Posterior cingulate gyrus (tissue), 11 donors: ENCODE data around the gene HSD17B13.
A peak's percentile ranks its signal among the peaks of the same experiment; 100 is the strongest.
"Not testable (repeated sequence)": the region's sequence is repeated elsewhere in the genome, so short reads cannot be mapped to it uniquely, and the experiment has no call there.

ENCODE experiments used
- DNase-seq, 10 donors: peaks; one replicate each; pipeline versions ENCODE4 v3.0.0 to v3.0.0-alpha.2; 2020 to 2021; ENCODE audit warnings: mixed read lengths in 3 of 10
- intact Hi-C: fragments of 100-400 bp; cut with DNase I; formaldehyde crosslinking; loops from one replicate; pipeline ENCODE4 v1.15.1; 2023

Gene HSD17B13, protein sequence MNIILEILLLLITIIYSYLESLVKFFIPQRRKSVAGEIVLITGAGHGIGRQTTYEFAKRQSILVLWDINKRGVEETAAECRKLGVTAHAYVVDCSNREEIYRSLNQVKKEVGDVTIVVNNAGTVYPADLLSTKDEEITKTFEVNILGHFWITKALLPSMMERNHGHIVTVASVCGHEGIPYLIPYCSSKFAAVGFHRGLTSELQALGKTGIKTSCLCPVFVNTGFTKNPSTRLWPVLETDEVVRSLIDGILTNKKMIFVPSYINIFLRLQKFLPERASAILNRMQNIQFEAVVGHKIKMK

DNA sequence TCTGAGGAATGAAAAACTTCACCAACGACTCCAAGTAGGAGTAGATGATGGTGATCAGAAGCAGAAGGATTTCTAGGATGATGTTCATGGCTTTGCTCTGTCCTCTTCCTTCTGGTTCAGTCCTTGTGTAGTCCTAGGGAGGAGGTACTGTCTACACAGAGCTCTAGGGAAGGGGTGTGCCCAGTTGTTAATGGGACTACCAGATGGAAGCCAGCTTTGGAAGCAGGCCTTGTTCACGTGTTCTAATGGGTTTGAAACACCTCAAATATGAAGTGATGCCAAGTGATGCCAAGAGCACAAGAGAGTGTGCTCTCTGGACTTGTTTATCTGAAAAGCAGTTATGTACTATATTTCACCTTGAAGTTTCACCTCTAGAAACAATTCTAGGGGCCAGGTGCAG, at the start of gene HSD17B13:
TSS of gene HSD17B13 (minus strand) at position 129 of the 400 bp plus-strand sequence. CDS start at position 88, 41 bp downstream.
- intact Hi-C loops, result no loop called here
- DNase-seq, result no peak

DNA sequence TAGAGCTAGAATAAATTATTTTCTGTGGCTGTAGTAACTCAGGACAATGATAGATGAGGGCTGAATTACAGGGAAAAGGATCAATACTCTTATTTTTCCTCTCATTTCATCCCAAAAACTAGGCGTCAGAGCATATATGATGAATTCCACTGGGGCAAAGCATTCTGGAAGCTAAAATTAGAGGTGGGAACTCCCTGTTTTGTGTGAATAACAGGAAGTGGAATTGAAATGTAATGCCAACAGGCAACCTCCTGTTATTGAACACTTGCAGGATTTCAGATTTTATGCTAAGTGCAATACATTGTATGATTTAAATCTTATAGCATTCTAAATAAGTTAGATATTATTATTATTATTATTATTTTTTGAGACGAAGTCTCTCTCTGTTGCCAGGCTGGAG, 47.4 kb upstream of the HSD17B13 start:
- intact Hi-C loops, result no loop called here
- no peak for DNase-seq

DNA sequence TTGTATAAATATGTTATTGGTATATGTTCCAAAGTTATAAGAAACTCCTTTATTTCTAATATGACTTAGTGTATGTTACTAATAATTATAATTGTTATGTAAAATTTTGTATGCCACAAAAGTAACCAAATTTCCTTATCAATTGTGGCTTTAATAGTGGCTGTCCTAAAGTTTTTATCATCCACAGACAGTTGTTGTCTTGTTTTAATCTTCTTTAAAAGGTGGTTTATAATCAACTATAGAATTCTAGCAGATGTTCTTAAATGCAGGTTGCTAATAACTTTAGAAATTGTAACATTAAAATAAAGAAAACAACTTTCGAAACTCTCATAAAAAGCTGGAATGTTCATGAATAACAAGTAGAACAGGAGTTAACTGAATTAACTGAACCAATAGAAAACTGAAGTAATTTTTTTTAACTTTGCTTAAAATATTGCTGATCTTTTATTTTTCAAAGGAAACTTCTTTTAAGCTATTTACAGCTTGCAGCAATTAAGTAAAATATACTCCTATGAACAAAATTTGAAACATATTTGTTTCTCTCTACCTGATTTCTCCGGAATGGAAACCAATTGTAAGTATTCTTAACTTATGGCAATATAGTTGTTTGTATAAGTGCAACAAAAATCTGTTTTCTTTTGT, 44.0 kb upstream of the HSD17B13 start:
- intact Hi-C loops, result no loop called here

DNA sequence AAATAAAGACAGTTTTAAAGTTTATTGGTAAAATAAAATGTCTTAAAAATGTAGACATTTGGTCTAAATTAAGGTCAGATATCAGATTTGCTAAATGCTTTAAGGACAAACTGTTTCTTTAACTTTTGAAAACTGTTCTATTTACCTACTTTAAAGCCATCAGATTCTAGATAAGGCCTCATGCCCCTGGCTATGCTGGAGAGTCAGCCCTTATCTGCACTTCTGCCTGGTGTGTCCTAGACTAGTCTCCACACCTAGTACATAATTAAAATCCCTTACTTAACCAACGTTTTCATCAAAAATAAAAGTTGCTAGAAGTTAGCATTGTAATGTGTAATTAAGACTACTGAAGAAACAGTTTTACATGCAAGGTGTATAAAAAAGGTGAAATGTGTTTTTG, 42.7 kb upstream of the HSD17B13 start:
- intact Hi-C loops, result no loop called here
- DNase-seq, result no peak

More for the DNA sequence above, 44.0 kb upstream of the HSD17B13 start:
- DNase-seq, result no peak

DNA sequence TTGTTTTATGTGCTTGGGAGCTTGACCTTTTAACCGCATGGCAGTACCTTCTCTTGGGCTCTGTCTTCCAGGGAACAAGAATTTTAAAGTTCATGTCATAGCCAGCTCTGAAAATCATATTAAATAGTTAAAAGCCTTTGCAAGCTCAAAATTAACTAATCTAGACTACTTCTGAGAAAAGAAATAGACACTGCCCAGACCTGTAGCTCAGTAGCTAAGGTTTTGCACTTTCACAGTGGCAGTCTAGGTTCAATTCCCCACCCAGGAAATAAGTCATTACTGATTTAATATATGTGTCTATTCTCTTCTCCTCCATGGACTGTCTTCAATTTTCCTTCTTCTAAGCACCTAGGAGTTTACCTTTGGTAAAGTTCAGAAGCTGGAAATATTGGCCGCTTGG, 40.9 kb upstream of the HSD17B13 start:
- no peak for DNase-seq
- intact Hi-C loops, result no loop called here

DNA sequence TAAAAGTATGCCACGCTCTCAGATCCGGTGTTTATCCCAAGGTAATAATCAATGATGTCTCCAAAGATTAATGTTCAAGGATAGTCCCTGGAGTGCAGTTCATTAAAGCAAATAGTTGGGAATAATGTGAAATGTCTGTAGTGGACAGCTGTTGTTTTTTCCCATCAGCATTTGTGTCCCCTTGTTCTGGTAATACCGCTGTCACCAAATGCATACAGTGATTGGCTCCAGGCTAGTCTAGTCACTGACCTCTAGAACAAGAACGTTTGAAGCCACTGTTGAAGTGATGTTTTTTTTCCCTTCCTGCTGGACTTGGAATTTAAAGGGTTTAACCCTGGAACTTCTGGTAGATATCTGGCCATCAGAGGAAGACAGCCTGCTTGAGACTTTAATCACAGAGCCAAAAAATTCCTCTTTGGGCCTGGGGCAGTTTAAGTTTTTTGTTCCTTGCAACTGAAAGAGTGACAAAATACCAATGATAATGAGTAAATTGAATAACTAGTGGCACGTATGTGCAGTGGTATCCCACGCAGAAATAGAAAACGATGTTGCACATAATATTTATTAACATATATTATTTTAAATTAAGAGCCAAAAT, 37.8 kb upstream of the HSD17B13 start:
- no peak for DNase-seq
- intact Hi-C loops, result no loop called here

DNA sequence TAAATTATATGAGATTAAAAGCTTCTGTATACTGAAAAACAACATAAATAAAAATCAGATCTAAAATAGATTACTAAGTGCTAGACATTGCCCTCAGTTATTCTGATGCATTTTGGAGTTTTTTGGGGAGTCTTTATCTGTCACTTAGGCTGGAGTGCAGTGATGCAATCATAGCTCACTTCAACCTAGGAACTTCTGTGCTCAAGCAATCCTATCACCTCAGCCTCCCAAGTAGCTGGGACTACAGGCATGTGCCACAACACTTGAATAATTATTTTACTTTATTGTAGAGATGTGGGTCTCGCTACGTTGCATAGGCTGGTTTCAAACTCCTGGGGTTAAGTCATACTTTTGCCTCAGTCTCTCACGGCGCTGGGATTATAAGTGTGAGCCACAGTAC, 36.6 kb upstream of the HSD17B13 start:
- no peak for DNase-seq
- intact Hi-C loops, result no loop called here

DNA sequence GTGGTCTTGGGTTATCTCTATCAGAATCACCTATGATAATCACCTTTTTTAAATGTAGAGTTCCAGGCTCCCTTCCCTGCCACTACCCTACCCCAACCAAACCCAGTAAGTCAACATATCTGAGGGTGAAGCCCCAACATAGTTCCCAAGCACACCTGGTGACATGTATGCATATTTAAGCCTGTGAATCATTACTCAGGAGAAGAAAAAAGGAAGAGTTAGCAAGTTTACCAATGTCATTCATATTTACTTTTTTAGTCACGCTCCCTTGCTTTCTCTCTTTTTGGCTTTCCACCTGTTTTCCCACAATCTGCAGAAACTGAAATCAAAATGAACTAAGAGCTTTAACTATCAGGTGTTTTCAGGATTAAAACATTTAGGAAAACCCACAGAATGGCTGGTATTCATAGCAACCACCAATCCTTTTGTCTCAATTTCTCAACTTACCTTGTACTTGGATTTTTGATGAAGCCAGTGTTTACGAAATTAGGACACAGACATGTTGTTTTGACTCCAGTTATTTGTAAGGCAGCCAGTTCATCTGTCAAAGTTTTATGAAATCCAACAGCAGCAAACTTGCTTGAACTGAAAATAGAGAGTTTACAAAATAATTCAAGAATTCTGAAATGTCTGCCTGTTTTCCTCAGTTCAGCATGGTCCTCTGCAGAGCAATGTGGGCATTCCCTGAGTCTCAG, 34.3 kb upstream of the HSD17B13 start:
- intact Hi-C loops, result no loop called here

DNA sequence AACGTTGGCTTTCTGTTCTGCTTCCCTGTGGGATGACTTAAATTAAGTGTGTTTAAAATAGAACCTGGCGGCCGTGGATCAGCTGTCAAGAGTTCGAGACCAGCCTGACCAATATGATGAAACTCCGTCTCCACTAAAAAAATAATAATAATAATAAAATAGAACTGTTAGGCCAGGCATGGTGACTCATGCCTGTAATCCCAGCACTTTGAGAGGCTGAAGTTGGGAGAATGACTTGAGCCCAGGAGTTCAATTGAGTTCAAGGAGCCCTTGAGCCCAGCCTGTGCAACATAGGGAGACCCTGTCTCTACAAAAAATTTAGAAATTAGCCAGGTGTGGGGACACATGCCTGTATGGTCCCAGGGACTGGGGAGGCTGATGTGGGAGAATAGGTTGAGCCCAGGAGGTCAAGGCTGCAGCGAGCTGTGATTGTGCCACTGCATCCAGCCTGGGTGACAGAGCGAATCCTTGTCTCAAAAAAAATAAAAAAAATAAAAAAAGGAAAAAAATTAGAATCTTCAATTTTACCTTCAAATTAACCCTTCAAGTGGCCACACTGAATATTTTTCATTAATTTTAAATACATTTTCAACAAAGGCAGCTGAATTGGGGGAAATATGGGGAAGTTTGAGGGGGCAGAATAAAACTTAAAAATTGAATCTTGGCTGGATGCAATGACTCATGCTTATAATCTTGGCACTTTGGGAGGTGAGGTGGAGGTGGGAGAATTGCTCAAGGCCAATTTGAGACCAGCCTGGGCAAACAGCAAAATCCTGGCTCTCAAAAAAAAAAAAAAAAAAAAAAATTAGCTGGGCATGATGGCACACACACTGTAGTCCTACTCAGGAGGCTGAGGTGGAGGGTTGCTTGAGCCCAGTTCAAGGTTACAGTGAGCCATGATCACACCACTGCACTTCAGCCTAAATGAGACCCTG, 31.8 kb upstream of the HSD17B13 start:
- DNase-seq, result no peak
- intact Hi-C loops, result no loop called here

More for the DNA sequence above, 34.3 kb upstream of the HSD17B13 start:
- DNase-seq, result no peak

DNA sequence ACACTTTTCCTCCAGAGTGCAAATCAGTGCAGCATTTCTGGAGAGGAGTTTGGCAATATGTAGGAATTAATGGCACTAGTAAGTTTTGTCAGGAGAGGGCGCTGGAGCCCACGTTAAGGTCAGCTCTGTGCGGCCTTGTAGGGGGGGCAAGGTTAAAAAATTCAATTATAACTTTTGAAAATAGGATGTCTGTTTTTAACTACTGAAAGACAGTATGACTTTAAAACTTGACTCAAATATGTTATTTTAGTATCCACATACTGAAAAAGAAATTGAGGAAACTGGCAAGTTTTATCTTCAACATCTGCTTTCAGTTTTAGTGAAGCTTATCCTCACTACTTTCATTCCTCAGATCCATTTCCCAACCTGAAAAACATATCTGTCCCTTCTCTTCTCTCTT, 30.9 kb upstream of the HSD17B13 start:
- intact Hi-C loops, result no loop called here
- peak in 1 of 10 donors; percentile 27 for DNase-seq

DNA sequence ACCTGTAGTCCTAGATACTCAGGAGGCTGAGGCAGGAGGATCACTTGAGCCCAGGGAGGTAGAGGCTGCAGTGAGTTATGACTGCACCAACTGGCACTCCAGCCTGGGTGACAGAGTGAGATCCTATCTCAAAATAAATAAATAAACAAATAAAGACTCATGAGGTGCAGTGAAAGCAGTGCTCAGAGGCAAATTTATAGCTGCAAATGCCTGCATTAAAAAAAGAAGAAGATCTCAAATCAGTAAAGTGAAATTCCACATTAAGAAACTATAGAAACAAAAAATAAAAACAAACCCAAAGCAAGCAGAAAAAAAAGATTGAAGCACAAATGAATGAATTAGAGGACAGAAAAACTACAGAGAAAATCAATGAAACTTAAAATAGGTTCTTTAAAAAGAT, 22.5 kb upstream of the HSD17B13 start:
- intact Hi-C loops, result no loop called here
- no peak for DNase-seq

DNA sequence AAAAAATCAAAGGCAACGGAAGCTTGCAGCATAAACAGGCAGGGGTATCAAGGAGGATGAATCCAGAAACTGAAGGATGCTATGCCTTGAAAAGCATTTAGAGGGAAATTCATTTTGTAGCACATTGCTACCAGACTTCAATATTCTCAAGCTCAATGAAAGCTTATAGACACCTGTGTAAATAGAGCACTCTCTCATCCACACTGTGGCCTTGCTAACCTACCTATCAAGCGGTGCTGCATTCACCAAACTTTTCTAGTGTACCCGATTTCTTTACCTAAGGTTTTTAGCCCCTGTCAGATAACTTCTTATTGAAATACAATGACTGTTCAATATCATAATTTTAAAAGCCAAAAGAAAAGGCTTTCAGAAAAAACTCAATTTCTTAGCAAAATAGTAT, 20.2 kb upstream of the HSD17B13 start:
- DNase-seq, result no peak
- intact Hi-C loops, result no loop called here

DNA sequence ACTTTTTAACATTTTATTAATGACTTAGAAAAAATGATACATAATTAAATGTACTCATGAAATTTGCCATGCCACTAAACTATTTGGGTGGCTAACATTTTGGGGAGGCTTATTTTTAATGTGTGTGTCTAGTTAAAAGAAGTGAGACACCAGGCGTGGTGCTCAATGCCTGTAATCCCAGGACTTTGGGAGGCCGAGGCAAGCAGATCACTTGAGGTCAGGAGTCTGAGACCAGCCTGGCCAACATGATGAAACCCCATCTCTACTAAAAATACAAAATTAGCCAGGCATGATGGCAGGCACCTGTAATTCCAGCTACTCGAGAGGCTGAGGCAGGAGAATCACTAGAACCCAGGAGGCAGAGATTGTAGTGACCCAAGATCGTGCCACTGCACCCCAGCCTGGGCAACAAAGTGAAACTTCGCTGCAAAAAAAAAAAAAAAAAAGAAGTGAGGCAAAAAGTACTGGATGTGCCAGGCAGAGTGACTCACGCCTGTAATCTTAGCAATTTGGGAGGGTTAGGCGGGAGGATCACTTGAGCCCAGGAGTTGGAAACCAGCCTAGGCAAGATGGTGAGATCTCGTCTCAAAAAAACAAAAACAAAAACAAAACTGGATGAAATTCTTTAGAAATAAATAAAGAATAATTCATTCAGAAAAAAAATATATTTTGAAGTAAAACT, 19.4 kb upstream of the HSD17B13 start:
- DNase-seq, result peak in 1 of 10 donors; percentile 31
- intact Hi-C loops, result not testable (repeated sequence)

DNA sequence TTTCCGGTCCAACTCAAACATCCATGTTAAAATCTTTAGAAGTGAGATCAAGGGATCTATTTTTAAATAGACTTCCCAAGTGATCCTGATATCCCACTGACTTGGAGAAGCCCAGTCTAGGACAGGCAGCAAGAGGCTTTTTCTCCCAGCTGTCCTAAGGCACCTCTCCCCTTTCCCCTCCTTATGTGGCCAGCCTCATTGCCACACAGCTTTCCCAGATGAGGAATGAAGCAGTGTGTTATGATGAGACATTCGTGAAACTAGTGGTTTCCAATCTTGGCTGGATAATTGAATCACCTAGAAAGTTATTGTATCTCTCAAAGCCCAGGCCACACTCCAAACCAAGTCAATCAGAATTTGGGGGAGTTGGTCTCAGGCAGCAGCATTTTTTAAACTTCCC, 16.8 kb upstream of the HSD17B13 start:
- intact Hi-C loops, result no loop called here
- DNase-seq, result no peak

DNA sequence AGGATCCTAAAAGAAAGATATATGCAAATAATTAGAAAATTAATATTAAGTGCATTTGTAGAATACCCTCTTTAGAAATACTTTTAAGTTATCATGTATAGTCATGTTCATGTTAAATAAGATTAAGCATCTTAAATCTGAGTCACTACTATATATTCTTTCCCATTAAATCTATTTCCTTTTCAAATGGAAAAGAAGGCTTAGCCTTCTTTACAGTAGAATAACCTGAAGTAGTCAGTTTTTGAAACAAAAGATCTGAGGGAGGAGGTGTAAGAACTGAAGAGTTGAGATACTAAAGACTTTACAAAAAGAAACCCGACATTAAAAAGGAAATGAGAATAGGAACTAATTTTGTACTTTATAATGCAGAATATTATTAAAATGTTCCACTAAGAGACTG, 14.7 kb upstream of the HSD17B13 start:
- intact Hi-C loops, result no loop called here
- no peak for DNase-seq

DNA sequence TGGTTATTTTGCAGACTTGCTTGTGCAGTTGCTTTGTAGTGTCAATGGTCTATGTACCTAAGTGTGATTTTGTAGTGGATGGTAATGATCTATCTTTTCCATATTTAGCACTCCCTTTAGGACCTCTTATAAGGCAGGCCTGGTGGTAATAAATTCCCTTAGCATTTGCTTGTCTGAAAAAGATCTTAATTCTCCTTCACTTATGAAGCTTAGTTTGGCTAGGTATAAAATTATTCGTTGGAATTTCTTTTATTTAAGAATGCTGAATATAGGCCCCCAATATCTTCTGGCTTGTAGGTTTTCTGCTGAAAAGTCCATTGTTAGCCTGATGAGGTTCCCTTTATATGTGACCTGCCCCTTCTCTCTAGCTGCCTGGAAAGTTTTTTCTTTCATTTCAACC, 10.6 kb upstream of the HSD17B13 start:
- no peak for DNase-seq
- intact Hi-C loops, result no loop called here

DNA sequence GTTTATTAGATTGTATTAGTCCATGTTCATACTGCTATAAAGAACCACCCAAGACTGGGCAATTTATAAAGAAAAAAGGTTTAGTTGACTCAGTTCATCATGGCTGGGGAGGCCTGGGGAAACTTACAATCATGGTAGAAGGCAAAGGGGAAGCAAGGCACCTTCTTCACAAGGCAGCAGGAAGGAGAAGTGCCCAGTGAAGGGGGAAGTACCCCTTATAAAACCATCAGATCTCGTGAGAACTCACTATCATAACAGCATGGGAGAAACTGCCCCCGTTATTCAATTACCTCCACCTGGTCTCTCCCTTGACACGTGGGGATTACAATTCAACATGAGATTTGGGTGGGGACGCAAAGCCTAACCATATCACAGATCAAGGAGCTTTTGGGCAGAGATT, 8.1 kb upstream of the HSD17B13 start:
- DNase-seq, result no peak
- intact Hi-C loops, result no loop called here

DNA sequence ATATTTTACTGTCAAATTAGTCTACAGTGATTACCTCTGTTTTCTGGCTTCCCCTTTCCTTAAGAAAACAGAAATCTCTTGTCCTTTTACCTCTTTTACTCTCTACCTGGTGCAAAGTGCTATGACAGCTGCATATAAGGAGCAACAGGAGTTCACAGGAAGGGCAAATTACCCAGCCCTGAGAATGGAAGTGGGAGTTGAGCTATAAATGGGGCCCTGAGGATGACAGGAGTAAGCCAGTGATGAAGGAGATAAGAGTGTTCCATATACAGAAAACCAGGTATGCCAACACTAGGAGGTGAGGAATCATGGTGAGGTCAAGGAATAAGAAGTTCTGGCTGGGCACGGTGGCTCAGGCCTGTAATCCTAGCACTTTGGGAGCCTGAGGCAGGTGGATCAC, 4.5 kb upstream of the HSD17B13 start:
- intact Hi-C loops, result no loop called here
- no peak for DNase-seq

DNA sequence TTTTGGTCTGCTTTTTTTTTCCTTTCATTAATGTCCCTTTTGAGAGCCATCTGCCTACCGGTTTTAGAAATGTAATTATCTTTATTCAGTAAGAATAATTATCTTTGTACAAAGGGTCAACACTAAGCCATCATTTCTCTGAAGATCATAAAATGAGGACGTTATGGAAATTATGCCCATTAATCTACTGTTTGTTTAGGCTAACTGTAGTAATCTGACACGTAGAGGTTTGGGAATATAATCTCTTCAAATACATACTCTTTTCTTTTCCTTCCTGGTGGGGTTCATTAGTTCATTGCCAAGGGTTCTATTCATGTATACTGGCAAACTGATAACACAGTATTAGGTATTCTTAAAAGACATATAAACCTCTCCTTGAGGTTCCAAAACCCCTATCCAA, 3.8 kb upstream of the HSD17B13 start:
- intact Hi-C loops, result no loop called here
- DNase-seq, result no peak

DNA sequence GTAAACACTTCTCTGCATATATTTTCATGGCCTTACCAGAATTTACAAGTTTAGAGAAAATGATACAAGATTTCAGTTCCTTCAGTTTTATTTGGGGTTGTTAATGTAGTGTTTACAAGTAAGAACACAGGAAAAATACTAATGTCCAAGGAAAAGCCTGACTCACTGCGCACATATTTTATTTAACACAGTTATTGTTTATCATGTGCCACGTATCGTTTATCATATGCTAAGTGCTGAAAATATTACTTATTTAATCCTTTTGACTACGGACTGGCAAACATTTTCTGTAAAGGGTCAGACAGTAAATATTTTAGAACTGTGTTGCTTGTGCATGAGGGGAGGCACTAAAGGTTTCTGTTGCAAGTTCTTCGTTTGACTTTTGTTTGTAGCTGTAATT, 794 bp downstream of the HSD17B13 start:
- intact Hi-C loops, result no loop called here
- no peak for DNase-seq
